Measurements from ENCODE around the gene DSCAM. TPM values are rescaled to one million over a fixed set of nuclear protein-coding genes. Genes with fewer than 3 reads are reported as not detected.

Gene DSCAM
- total and polyA plus RNA-seq, 2 donors (not counting 3 experiments of a cell fraction or from before 2014, with no cell fraction given), result not detected

- Histone ChIP-seq H3K79me2 (ENCODE audit: control insufficient read depth, insufficient read depth, low read length) (no peaks in the 10 kb centered on the region), H3K4me1 (ENCODE audit: control insufficient read depth, extremely low read depth, insufficient read depth, low read length) (no peaks in the 10 kb centered on the region), H3K27ac (ENCODE audit: insufficient read depth, low read depth, low read length) (no peak overlapping the region), H3K4me3 (replicated peaks in 1 of 3; ENCODE audit: insufficient read depth in 1 of 3, low read depth in 1 of 3, low read length in 3 of 3) (no peak overlapping the region), H3K9me3 (replicated peaks; ENCODE audit: control insufficient read depth, insufficient read depth, low read length) (peaks cover 5% of the 10 kb centered on the region), H3K27me3 (ENCODE audit: control insufficient read depth in 2 of 2, insufficient read depth in 2 of 2, low read length in 2 of 2) (no peaks in the 10 kb centered on the region), H4K20me1 (replicated peaks; ENCODE audit: control insufficient read depth, extremely low read depth, insufficient read depth, low read length) (no peaks in the 10 kb centered on the region), H3K9me1 (replicated peaks; ENCODE audit: control insufficient read depth, extremely low read depth, insufficient read depth, low read length) (no peaks in the 10 kb centered on the region), H3K9ac (replicated peaks; ENCODE audit: extremely low read depth, insufficient read depth, low read length) (no peak overlapping the region), H3K4me2 (ENCODE audit: insufficient read depth, low read length) (no peak overlapping the region), H3K36me3 (ENCODE audit: control insufficient read depth in 2 of 2, extremely low read depth in 1 of 2, insufficient read depth in 2 of 2, low read length in 2 of 2) (no peaks in the 10 kb centered on the region), H2AFZ (ENCODE audit: low read depth, low read length) (no peak overlapping the region)
- TF ChIP-seq JUN (IDR thresholded peaks at IDR 0.05; ENCODE audit: borderline replicate concordance, insufficient read depth, insufficient read length, low read depth) (no peak), FOS (IDR thresholded peaks at IDR 0.05; ENCODE audit: borderline replicate concordance, insufficient read depth, low read length) (no peak), EZH2 (IDR thresholded peaks at IDR 0.05; ENCODE audit: borderline replicate concordance, low read depth, low read length, severe bottlenecking) (no peak), GATA2 (IDR thresholded peaks at IDR 0.05; ENCODE audit: insufficient read depth, insufficient read length, low read depth, low read length) (no peak), POLR2AphosphoS5 (IDR thresholded peaks at IDR 0.05; ENCODE audit: insufficient read depth, low read depth, low read length) (no peak), MYC (IDR thresholded peaks at IDR 0.05; ENCODE audit: low read depth, low read length) (no peak), MAX (IDR thresholded peaks at IDR 0.05; ENCODE audit: insufficient read depth, insufficient read length) (no peak), POLR2A (IDR thresholded peaks at IDR 0.05; ENCODE audit: low read depth, low read length) (no peak)
- TF ChIP-seq, protein P1, sequence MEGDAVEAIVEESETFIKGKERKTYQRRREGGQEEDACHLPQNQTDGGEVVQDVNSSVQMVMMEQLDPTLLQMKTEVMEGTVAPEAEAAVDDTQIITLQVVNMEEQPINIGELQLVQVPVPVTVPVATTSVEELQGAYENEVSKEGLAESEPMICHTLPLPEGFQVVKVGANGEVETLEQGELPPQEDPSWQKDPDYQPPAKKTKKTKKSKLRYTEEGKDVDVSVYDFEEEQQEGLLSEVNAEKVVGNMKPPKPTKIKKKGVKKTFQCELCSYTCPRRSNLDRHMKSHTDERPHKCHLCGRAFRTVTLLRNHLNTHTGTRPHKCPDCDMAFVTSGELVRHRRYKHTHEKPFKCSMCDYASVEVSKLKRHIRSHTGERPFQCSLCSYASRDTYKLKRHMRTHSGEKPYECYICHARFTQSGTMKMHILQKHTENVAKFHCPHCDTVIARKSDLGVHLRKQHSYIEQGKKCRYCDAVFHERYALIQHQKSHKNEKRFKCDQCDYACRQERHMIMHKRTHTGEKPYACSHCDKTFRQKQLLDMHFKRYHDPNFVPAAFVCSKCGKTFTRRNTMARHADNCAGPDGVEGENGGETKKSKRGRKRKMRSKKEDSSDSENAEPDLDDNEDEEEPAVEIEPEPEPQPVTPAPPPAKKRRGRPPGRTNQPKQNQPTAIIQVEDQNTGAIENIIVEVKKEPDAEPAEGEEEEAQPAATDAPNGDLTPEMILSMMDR (IDR thresholded peaks at IDR 0.05; ENCODE audit: extremely low read depth in 1 of 2, insufficient read depth in 1 of 2, low read depth in 1 of 2, low read length in 2 of 2), result no peak
- no TSS peak for BruUV-seq (replicated peaks)
- intact Hi-C loops (cut with micrococcal nuclease), result no loop called here
- POLR2A ChIA-PET, result no interaction called here
- no peak for FAIRE-seq
- dilution Hi-C loops (cut with MboI; ENCODE audit: extremely low pct_ligation_motif_present, low sequenced_read_pairs), result no loop called here
- CTCF ChIA-PET, result no interaction called here
- no peak for DNase-seq (ENCODE audit: low read depth, low spot score)
These were observed 339.0 kb downstream of the DSCAM start for GRCh38 chr21:40507978-40508377.
